Neural cell (in vitro differentiated cells): ENCODE results near the gene ARHGEF26. TPM values are rescaled to one million over a fixed set of nuclear protein-coding genes. Genes with fewer than 3 reads are reported as not detected.

ENCODE experiments used
- H2AFZ ChIP-seq: fragments of 200-600, 300-800 bp; sonication (generic), shearing (Covaris generic); 2 replicates; pipeline ENCODE4 v1.6.0; 2014; ENCODE audit warnings: low read depth, mild to moderate bottlenecking, antibody characterized with exemption, low read length, moderate library complexity
- H3F3A ChIP-seq: fragments of 200-600 bp; shearing (Covaris generic); 2 replicates; pipeline ENCODE4 v1.6.1; 2016; ENCODE audit warnings: mild to moderate bottlenecking, moderate library complexity, mixed read lengths, antibody characterized with exemption, low read length; ENCODE audit not compliant: insufficient read depth, poor library complexity, severe bottlenecking
- H3K27ac ChIP-seq: fragments of 200-600, 300-800 bp; sonication (generic), shearing (Covaris generic); 2 replicates; pipeline ENCODE4 v1.5.1; 2014; ENCODE audit warnings: mild to moderate bottlenecking, low read length, moderate library complexity
- H3K27me3 ChIP-seq: fragments of 300-800, 200-600 bp; sonication (generic), shearing (Covaris generic); 2 replicates; pipeline ENCODE4 v1.6.0; 2014; ENCODE audit warnings: mild to moderate bottlenecking, low read depth, low read length, moderate library complexity; ENCODE audit not compliant: insufficient read depth
- H3K36me3 ChIP-seq: fragments of 300-800, 200-600 bp; sonication (generic), shearing (Covaris generic); 2 replicates; pipeline ENCODE4 v1.5.1; 2014; ENCODE audit warnings: mild to moderate bottlenecking, antibody characterized with exemption, low read length, moderate library complexity; ENCODE audit not compliant: insufficient read depth
- H3K4me2 ChIP-seq: fragments of 300-800, 200-600 bp; sonication (generic), shearing (Covaris generic); 2 replicates; pipeline ENCODE4 v1.6.0; 2014; ENCODE audit warnings: mild to moderate bottlenecking, low read length
- H3K4me3 ChIP-seq: fragments of 300-800, 200-600 bp; sonication (generic), shearing (Covaris generic); 2 replicates; pipeline ENCODE4 v1.5.1; 2014; ENCODE audit warnings: mild to moderate bottlenecking, low read length, moderate library complexity
- H3K79me2 ChIP-seq: fragments of 200-600 bp; shearing (Covaris generic); replicated peaks from 2 replicates; pipeline ENCODE4 v1.6.0; 2014; ENCODE audit warnings: mild to moderate bottlenecking, low read length, moderate library complexity; ENCODE audit not compliant: insufficient read depth
- H3K9ac ChIP-seq: fragments of 300-800, 200-600 bp; sonication (generic), shearing (Covaris generic); 2 replicates; pipeline ENCODE4 v1.6.1; 2016; ENCODE audit warnings: mild to moderate bottlenecking, low read length, mixed read lengths
- H3K9me2 ChIP-seq: fragments of 200-600 bp; shearing (Covaris generic); 2 replicates; pipeline ENCODE4 v1.6.1; 2016; ENCODE audit warnings: mild to moderate bottlenecking, low read length, mixed read lengths; ENCODE audit not compliant: insufficient read depth
- H3K9me3 ChIP-seq: fragments of 200-600, 300-800 bp; sonication (generic), shearing (Covaris generic); 2 replicates; pipeline ENCODE4 v1.6.1; 2016; ENCODE audit warnings: mild to moderate bottlenecking, mixed run types, low read length, moderate library complexity, mixed read lengths
- H4K20me1 ChIP-seq: fragments of 200-600 bp; shearing (Covaris generic); 2 replicates; pipeline ENCODE4 v1.6.1; 2016; ENCODE audit warnings: mild to moderate bottlenecking, mixed run types; ENCODE audit not compliant: insufficient read depth
- EP300 ChIP-seq: fragments of 450-650 bp; conservative IDR thresholded peaks from 2 replicates; pipeline ENCODE4 v1.6.1; 2014; ENCODE audit warnings: antibody characterized with exemption, mild to moderate bottlenecking, moderate library complexity; ENCODE audit not compliant: poor library complexity, severe bottlenecking
- EZH2 ChIP-seq: fragments of 200-600, 300-800 bp; shearing (Covaris generic), sonication (generic); IDR thresholded peaks from 2 replicates; pipeline ENCODE4 v1.6.1; 2014; ENCODE audit warnings: antibody characterized with exemption, low read length, borderline replicate concordance, mild to moderate bottlenecking; ENCODE audit not compliant: insufficient read depth, poor library complexity, severe bottlenecking
- MXI1 ChIP-seq: fragments of 450-650 bp; conservative IDR thresholded peaks from 2 replicates; pipeline ENCODE4 v1.6.1; 2014; ENCODE audit warnings: antibody characterized with exemption, mild to moderate bottlenecking; ENCODE audit not compliant: poor library complexity, severe bottlenecking
- POLR2AphosphoS5 ChIP-seq: IDR thresholded peaks from 2 replicates; pipeline ENCODE4 v1.6.1; 2012
- RAD21 ChIP-seq: fragments of 450-650 bp; conservative IDR thresholded peaks from 2 replicates; pipeline ENCODE4 v1.6.1; 2014; ENCODE audit warnings: antibody characterized with exemption, mild to moderate bottlenecking, moderate library complexity
- SMC3 ChIP-seq: fragments of 450-650 bp; conservative IDR thresholded peaks from 2 replicates; pipeline ENCODE4 v1.6.1; 2014; ENCODE audit warnings: antibody characterized with exemption, mild to moderate bottlenecking, moderate library complexity; ENCODE audit not compliant: poor library complexity
- TAF1 ChIP-seq: IDR thresholded peaks from 2 replicates; pipeline ENCODE4 v1.6.1; 2012; ENCODE audit warnings: low read depth
- polyA plus RNA-seq: library from polyadenylated mRNA; depleted of rRNA; stranded (reverse); fragments of >200 nt; gene quantifications from 2 replicates; pipeline ENCODE4 v1.2.3, GENCODE V29; 2014
- TF ChIP-seq, protein P1 (sequence below): fragments of 450-650 bp; IDR thresholded peaks from 2 replicates; pipeline ENCODE4 v1.5.1; 2014; ENCODE audit warnings: antibody characterized with exemption, mild to moderate bottlenecking, moderate library complexity; ENCODE audit not compliant: poor library complexity, severe bottlenecking
- TF ChIP-seq, protein P2 (sequence below): IDR thresholded peaks from 2 replicates; pipeline ENCODE4 v1.6.1; 2012; ENCODE audit warnings: borderline replicate concordance

ARHGEF26 gene
- polyA plus RNA-seq, 1 donor from 2014 or later: 5.7 TPM

DNA sequence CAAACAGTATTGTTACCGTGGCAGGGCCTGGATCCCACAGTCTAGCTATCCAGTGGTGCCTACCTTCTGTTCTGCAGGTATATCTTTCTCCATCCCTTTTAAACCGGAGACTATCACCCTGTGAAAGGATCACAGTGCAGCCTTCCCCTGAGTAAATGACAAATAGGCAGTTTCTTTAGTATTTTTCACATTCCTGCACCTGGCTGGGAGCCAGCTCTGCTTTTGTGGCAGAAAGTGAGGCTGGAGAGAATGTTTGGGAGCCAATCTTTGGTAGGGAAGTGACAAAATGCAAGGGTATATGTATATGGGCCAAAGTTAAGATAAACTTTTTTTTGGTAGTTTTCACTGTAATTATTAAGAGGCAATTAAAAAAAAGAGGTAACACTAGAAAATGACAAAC lies 54.8 kb downstream of the ARHGEF26 start:
- Histone ChIP-seq H3K9me2 (no peaks in the 10 kb centered on the region), H3K27ac (no peak overlapping the region), H3F3A (no peaks in the 10 kb centered on the region), H3K9me3 (no peaks in the 10 kb centered on the region), H4K20me1 (no peaks in the 10 kb centered on the region), H3K4me3 (no peak overlapping the region), H3K27me3 (no peaks in the 10 kb centered on the region), H2AFZ (no peak overlapping the region), H3K79me2 (no peaks in the 10 kb centered on the region), H3K36me3 (no peaks in the 10 kb centered on the region), H3K4me2 (no peak overlapping the region), H3K9ac (no peak overlapping the region)
- TF ChIP-seq RAD21 (no peak), TAF1 (no peak), MXI1 (no peak), POLR2AphosphoS5 (no peak), EZH2 (no peak), SMC3 (no peak), EP300 (no peak)
- TF ChIP-seq, protein P1, sequence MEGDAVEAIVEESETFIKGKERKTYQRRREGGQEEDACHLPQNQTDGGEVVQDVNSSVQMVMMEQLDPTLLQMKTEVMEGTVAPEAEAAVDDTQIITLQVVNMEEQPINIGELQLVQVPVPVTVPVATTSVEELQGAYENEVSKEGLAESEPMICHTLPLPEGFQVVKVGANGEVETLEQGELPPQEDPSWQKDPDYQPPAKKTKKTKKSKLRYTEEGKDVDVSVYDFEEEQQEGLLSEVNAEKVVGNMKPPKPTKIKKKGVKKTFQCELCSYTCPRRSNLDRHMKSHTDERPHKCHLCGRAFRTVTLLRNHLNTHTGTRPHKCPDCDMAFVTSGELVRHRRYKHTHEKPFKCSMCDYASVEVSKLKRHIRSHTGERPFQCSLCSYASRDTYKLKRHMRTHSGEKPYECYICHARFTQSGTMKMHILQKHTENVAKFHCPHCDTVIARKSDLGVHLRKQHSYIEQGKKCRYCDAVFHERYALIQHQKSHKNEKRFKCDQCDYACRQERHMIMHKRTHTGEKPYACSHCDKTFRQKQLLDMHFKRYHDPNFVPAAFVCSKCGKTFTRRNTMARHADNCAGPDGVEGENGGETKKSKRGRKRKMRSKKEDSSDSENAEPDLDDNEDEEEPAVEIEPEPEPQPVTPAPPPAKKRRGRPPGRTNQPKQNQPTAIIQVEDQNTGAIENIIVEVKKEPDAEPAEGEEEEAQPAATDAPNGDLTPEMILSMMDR: no peak
- TF ChIP-seq, protein P2, sequence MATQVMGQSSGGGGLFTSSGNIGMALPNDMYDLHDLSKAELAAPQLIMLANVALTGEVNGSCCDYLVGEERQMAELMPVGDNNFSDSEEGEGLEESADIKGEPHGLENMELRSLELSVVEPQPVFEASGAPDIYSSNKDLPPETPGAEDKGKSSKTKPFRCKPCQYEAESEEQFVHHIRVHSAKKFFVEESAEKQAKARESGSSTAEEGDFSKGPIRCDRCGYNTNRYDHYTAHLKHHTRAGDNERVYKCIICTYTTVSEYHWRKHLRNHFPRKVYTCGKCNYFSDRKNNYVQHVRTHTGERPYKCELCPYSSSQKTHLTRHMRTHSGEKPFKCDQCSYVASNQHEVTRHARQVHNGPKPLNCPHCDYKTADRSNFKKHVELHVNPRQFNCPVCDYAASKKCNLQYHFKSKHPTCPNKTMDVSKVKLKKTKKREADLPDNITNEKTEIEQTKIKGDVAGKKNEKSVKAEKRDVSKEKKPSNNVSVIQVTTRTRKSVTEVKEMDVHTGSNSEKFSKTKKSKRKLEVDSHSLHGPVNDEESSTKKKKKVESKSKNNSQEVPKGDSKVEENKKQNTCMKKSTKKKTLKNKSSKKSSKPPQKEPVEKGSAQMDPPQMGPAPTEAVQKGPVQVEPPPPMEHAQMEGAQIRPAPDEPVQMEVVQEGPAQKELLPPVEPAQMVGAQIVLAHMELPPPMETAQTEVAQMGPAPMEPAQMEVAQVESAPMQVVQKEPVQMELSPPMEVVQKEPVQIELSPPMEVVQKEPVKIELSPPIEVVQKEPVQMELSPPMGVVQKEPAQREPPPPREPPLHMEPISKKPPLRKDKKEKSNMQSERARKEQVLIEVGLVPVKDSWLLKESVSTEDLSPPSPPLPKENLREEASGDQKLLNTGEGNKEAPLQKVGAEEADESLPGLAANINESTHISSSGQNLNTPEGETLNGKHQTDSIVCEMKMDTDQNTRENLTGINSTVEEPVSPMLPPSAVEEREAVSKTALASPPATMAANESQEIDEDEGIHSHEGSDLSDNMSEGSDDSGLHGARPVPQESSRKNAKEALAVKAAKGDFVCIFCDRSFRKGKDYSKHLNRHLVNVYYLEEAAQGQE: no peak

DNA sequence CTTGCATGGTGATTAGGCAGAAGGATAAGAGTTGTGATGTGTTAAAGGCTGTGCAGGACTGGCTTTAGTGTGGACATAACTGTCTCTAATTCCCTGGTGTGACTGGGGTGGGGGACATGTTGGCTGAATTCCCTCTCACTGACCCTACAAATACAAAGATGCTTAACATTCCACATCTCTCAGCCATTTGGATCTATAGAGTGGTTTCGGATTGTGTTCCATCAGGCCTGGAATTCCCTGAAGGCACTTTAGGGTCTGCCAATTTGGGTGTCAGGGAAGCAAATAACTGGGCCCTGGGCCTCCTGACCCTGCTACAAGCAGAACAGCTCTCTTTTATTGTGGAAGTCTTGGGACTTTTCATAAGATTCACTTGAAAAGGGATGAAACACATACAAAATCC lies 56.2 kb downstream of the ARHGEF26 start:
- Histone ChIP-seq H3K9ac (no peak overlapping the region), H3K79me2 (no peaks in the 10 kb centered on the region), H3K9me3 (no peaks in the 10 kb centered on the region), H2AFZ (no peak overlapping the region), H3K4me2 (no peak overlapping the region), H3K27ac (no peak overlapping the region), H4K20me1 (no peaks in the 10 kb centered on the region), H3K36me3 (no peaks in the 10 kb centered on the region), H3K27me3 (no peaks in the 10 kb centered on the region), H3K9me2 (no peaks in the 10 kb centered on the region), H3F3A (no peaks in the 10 kb centered on the region), H3K4me3 (no peak overlapping the region)
- TF ChIP-seq, protein P2: no peak
- TF ChIP-seq, protein P1: no peak
